WTC11 (cell line): ENCODE results near the gene ANKRD61. TPM values are rescaled to one million over a fixed set of nuclear protein-coding genes. Genes with fewer than 3 reads are reported as not detected.

Experiments used
- ATAC-seq: fragments of 200-7000 bp; cut with Tn5 transposase; 2 replicates; pipeline ENCODE4 v1.10.0; 2021; ENCODE audit warnings: mild to moderate bottlenecking, moderate library complexity
- CTCF ChIA-PET: fragments of 300-600 bp; sonication (Branson Sonifier 250); formaldehyde crosslinking; loops from one replicate; lab custom pipeline; 2021; ENCODE audit warnings: antibody characterized with exemption; lab: Charles Lee
- POLR2A ChIA-PET: fragments of 350-600 bp; sonication (Branson Sonifier 250); formaldehyde crosslinking; loops from one replicate; lab custom pipeline; 2021; ENCODE audit warnings: antibody characterized with exemption; lab: Charles Lee
- DNase-seq: peaks from one replicate; pipeline ENCODE4 v3.0.0; 2021; ENCODE audit warnings: low spot score
- H3K27ac Mint-ChIP-seq: 2 replicates; pipeline ENCODE4 v1.8.0; 2021; ENCODE audit warnings: mixed read lengths
- H3K27me3 Mint-ChIP-seq: 2 replicates; pipeline ENCODE4 v1.8.0; 2021; ENCODE audit warnings: low read depth, mild to moderate bottlenecking, moderate library complexity, mixed read lengths
- H3K36me3 Mint-ChIP-seq: 2 replicates; pipeline ENCODE4 v1.8.0; 2021; ENCODE audit warnings: mixed read lengths
- H3K4me1 Mint-ChIP-seq: 2 replicates; pipeline ENCODE4 v1.8.0; 2022; ENCODE audit warnings: mixed read lengths
- H3K4me3 Mint-ChIP-seq: 2 replicates; pipeline ENCODE4 v1.8.0; 2021; ENCODE audit warnings: mild to moderate bottlenecking, moderate library complexity, mixed read lengths
- H3K9me3 Mint-ChIP-seq: 2 replicates; pipeline ENCODE4 v1.8.0; 2021; ENCODE audit warnings: mixed read lengths
- ATF1 ChIP-seq: sonication (generic); formaldehyde crosslinking; IDR thresholded peaks from 2 replicates; pipeline ENCODE4 v1.8.1; 2023; ENCODE audit warnings: mild to moderate bottlenecking, moderate library complexity, missing genetic modification reagents
- CDX4 ChIP-seq: fragments of 250-450 bp; sonication (Bioruptor Pico); IDR thresholded peaks from 2 replicates; pipeline ENCODE4 v1.9.0; 2021; ENCODE audit warnings: moderate library complexity, mild to moderate bottlenecking, inconsistent platforms, borderline replicate concordance
- FOXP1 ChIP-seq: sonication (generic); formaldehyde crosslinking; IDR thresholded peaks from 2 replicates; pipeline ENCODE4 v1.8.0; 2022; ENCODE audit warnings: missing genetic modification reagents, mild to moderate bottlenecking, moderate library complexity, borderline replicate concordance
- GRHL2 ChIP-seq: fragments of 250-450 bp; sonication (Bioruptor Pico); IDR thresholded peaks from 2 replicates; pipeline ENCODE4 v1.8.0; 2022; ENCODE audit warnings: mild to moderate bottlenecking, moderate library complexity; ENCODE audit not compliant: insufficient replicate concordance, severe bottlenecking
- IRF2 ChIP-seq: sonication (generic); formaldehyde crosslinking; IDR thresholded peaks from 2 replicates; pipeline ENCODE4 v1.8.0; 2022; ENCODE audit warnings: low read depth, missing genetic modification reagents, borderline replicate concordance
- JAZF1 ChIP-seq: fragments of 250-450 bp; sonication (Bioruptor Pico); IDR thresholded peaks from 2 replicates; pipeline ENCODE4 v1.9.0; 2021; ENCODE audit warnings: moderate library complexity, mild to moderate bottlenecking, inconsistent platforms
- KAT7 ChIP-seq: sonication (generic); formaldehyde crosslinking; IDR thresholded peaks from 2 replicates; pipeline ENCODE4 v1.8.1; 2023; ENCODE audit warnings: missing genetic modification reagents, mild to moderate bottlenecking, borderline replicate concordance
- NFYB ChIP-seq: sonication (generic); formaldehyde crosslinking; conservative IDR thresholded peaks from 2 replicates; pipeline ENCODE4 v1.8.0; 2022; ENCODE audit warnings: low read depth, missing genetic modification reagents
- NR3C1 ChIP-seq: sonication (generic); formaldehyde crosslinking; conservative IDR thresholded peaks from 2 replicates; pipeline ENCODE4 v1.8.1; 2023; ENCODE audit warnings: low read depth, mild to moderate bottlenecking, missing genetic modification reagents
- PRDM15 ChIP-seq: sonication (generic); formaldehyde crosslinking; IDR thresholded peaks from 2 replicates; pipeline ENCODE4 v1.8.0; 2022; ENCODE audit warnings: missing genetic modification reagents
- TEAD1 ChIP-seq: sonication (generic); formaldehyde crosslinking; IDR thresholded peaks from 2 replicates; pipeline ENCODE4 v1.8.0; 2022; ENCODE audit warnings: mild to moderate bottlenecking, missing genetic modification reagents
- TEAD4 ChIP-seq: sonication (generic); formaldehyde crosslinking; IDR thresholded peaks from 2 replicates; pipeline ENCODE4 v1.8.0; 2022; ENCODE audit warnings: mild to moderate bottlenecking, missing genetic modification reagents
- ZBTB21 ChIP-seq: sonication (generic); formaldehyde crosslinking; IDR thresholded peaks from 2 replicates; pipeline ENCODE4 v1.8.1; 2023; ENCODE audit warnings: mild to moderate bottlenecking, missing genetic modification reagents, borderline replicate concordance
- ZNF138 ChIP-seq: sonication (generic); formaldehyde crosslinking; conservative IDR thresholded peaks from 2 replicates; pipeline ENCODE4 v1.8.1; 2022; ENCODE audit warnings: mild to moderate bottlenecking, moderate library complexity, missing genetic modification reagents
- ZNF219 ChIP-seq: sonication (generic); formaldehyde crosslinking; IDR thresholded peaks from 2 replicates; pipeline ENCODE4 v1.8.0; 2023; ENCODE audit warnings: missing genetic modification reagents, mild to moderate bottlenecking, borderline replicate concordance
- ZNF317 ChIP-seq: sonication (generic); formaldehyde crosslinking; IDR thresholded peaks from 2 replicates; pipeline ENCODE4 v1.8.1; 2023; ENCODE audit warnings: low read depth, mild to moderate bottlenecking, moderate library complexity, missing genetic modification reagents, borderline replicate concordance
- ZNF416 ChIP-seq: fragments of 250-450 bp; sonication (Bioruptor Pico); IDR thresholded peaks from 2 replicates; pipeline ENCODE4 v1.9.0; 2021; ENCODE audit warnings: mild to moderate bottlenecking, inconsistent platforms
- ZSCAN18 ChIP-seq: fragments of 250-450 bp; sonication (Bioruptor Pico); IDR thresholded peaks from 2 replicates; pipeline ENCODE4 v2.1.2; 2022; ENCODE audit warnings: mild to moderate bottlenecking, moderate library complexity
- total RNA-seq: library from RNA; stranded (reverse); gene quantifications from 3 replicates; pipeline ENCODE4 v1.2.3, GENCODE V29; 2021

The ANKRD61 gene
- total RNA-seq, 1 experiment from 2014 or later = not detected

GRCh38 chr7:6027806-6028365 lies 3.3 kb upstream of the ANKRD61 start (continued):
- no peak for TF ChIP-seq ZNF317
- no peak for TF ChIP-seq IRF2 (CRISPR knock-in tag)

- ATAC-seq = no peak
- CTCF ChIA-PET = no interaction called here
These were observed 2.6 kb upstream of the ANKRD61 start for GRCh38 chr7:6028563-6028962.

GRCh38 chr7:6031567-6031966 lies 391 bp downstream of the ANKRD61 start:
- H3K36me3 Mint-ChIP-seq = peaks cover 64% of the 10 kb centered on the region
- ChIA-PET POLR2A (no interaction called here), CTCF (interaction anchor here (1.4 kb wide), 1 partner anchor 175 kb away, joined by 3 read pairs; no protein-coding TSS in a partner anchor)
- DNase-seq (no peak), ATAC-seq (no peak)
- H3K4me3 Mint-ChIP-seq = no peak overlapping the region
- H3K9me3 Mint-ChIP-seq = no peaks in the 10 kb centered on the region
- 0 out of 2 replicates have a peak overlapping the region, but pooled peaks have one; percentile 6 for H3K27ac Mint-ChIP-seq
- H3K4me1 Mint-ChIP-seq = no peaks in the 10 kb centered on the region; the same call in 1 of the 2 replicates
- H3K27me3 Mint-ChIP-seq = no peaks in the 10 kb centered on the region
- TF ChIP-seq TEAD4 (CRISPR knock-in tag) = no peak
- TF ChIP-seq KAT7 (CRISPR knock-in tag) = no peak
- TF ChIP-seq ZNF219 (CRISPR knock-in tag) = no peak
- TF ChIP-seq ZSCAN18 = no peak
- no peak for TF ChIP-seq ZNF138 (CRISPR knock-in tag)
- no peak for TF ChIP-seq TEAD1
- no peak for TF ChIP-seq PRDM15
- no peak for TF ChIP-seq ZBTB21 (CRISPR knock-in tag)
- no peak for TF ChIP-seq ATF1

More at GRCh38 chr7:6028563-6028962, 2.6 kb upstream of the ANKRD61 start:
- Mint-ChIP-seq H3K9me3 (no peaks in the 10 kb centered on the region), H3K4me3 (no peak overlapping the region), H3K27me3 (no peaks in the 10 kb centered on the region), H3K27ac (no peak overlapping the region; the same call in 1 of the 2 replicates)
- POLR2A ChIA-PET = no interaction called here
- DNase-seq = no peak
- no peak for TF ChIP-seq ZNF416
- no peak for TF ChIP-seq NFYB (CRISPR knock-in tag)
- no peak for TF ChIP-seq NR3C1
- TF ChIP-seq JAZF1 = no peak
- TF ChIP-seq CDX4 = no peak
- no peak for TF ChIP-seq FOXP1 (CRISPR knock-in tag)
- TF ChIP-seq GRHL2 = no peak
- TF ChIP-seq TEAD4 (CRISPR knock-in tag) = no peak
- TF ChIP-seq, all 79 proteins: peak for 0
- Mint-ChIP-seq H3K36me3 (peaks cover 70% of the 10 kb centered on the region), H3K4me1 (peaks cover 2% of the 10 kb centered on the region; the same call in 1 of the 2 replicates)
